GM19463 (cell line): ENCODE measurements around the gene SVIL.
"Not testable (repeated sequence)": the region's sequence is repeated elsewhere in the genome, so short reads cannot be mapped to it uniquely, and the experiment has no call there.

Experiments
- ATAC-seq: cut with Tn5 transposase; IDR thresholded peaks from one replicate; pipeline ENCODE4 v1.9.1; 2021; ENCODE audit warnings: mild to moderate bottlenecking, moderate library complexity; ENCODE audit not compliant: unreplicated experiment

The SVIL gene

DNA sequence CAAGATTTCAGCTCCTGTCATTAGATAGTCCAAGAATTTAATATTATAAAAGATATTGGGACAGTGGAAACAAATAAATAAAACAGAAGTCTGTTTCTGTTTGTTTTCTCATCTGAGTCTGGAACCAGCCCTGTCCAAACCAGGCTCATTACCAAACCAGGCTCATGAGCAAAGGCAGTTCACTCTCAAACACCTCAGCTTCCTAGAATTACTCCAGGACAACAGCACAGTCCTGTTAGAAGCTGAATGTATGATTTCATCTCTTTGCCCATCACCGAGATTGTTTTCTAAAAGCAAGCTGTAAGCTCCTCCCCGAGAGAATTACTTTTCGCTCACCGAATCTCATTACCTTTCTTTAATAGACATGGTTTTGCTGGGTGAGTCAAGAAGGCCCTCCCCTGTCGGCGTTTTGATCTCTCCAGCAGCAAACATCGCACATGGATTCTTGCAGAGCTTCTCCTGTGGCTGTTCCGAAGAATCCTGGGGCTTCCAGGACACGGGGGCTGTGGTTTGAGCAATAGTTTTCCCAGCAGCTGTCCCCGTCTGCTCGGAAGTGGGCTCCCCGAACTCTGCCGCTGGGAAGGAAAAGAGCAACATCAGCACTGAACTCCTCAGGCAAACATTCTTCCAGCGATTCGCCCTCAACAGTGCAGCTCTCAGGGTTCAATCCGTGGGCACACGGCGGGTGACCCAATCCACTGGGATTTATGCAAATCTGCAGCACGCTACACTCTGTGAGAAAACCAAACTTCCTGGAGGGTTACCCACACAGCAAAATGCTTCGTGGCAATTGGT lies 112.5 kb downstream of the SVIL start:
- ATAC-seq: no peak

DNA sequence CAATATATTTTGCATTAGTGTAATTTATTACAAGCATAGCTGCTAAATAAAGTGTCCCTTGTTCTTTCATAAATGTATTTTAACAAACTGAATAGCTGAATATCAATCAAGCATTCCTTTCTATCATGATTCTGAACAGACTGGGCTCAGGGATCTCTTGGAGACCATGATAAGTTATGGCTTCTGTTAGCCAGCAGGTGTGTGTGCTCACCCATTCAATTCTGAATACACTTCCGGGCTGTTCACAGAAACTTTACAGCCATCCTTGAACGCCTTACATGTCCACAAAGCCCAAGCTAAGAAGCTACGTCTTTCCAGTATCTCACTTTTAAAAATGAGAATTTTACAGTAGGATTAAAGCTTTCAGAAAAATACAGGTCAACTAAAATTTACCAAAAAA lies 115.1 kb downstream of the SVIL start:
- no peak for ATAC-seq

- no peak for ATAC-seq
Observed at GRCh38 chr10:29517352-29517923, 117.3 kb downstream of the SVIL start.

DNA sequence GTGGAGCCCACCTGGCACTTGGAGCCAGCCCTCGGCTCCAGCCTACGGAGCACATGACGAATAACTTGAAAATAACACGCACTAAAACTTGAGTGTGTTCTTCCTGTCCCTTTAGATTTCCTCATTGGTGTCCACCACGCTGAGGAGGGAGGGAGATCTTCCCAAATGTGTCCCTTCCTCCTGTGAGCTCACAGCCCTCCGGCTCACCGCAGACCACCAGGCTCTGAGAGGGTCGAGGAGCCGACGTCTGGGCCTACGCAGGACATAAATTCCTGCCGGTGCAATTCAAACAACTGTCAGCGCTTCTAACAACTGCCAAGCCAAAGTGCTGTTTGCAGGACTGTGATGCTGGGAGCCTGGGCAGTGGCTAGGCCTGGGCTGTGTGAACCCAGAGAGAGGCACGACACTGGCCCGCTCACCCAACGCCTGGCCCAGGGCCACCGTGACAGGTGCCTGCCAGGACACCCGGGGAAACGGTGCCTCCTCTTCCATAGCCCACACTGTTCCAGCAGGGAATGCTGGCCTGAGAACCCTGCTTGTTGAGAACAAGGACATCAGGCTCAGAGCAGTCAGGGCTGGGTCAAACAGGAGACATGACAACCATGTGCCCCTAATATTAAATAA lies 118.3 kb downstream of the SVIL start:
- ATAC-seq: not testable (repeated sequence)

DNA sequence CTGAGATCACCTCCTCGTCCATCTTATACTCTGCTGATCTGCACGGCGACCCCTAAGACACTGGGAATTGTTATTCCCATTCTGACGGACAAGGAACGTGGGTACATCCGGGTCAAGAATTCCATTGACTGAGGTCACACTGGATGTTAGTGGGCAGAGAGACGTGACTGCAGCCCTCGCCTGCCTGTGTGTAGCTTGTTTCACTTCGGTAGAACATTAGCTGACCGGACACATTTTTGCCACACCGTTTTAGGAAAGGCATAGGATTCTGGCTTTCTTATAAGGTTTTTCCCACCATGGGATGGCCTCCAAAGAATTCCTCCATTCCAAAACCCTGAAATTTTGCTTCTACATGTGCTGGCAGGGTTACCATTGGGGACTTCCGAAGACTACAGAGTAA lies 118.9 kb downstream of the SVIL start:
- not testable (repeated sequence) for ATAC-seq

DNA sequence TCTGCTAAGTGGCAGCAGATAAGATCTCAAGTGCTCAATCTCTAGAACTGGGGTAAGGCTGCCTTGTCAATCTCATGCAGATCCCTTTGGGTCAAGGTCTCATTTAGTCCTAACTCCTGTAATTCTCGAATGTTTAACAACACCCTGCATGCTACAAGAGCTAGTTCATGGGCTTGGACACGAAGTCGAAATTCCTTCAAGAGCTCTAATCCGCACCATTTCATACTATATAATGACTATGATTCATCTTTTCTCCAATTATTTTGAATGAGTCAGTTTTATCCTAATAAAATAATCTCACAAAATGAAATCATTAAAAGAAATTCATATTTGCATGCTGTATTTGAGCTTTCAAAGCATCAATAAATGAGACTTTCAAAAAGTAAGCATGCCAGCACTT lies 119.7 kb downstream of the SVIL start:
- ATAC-seq: not testable (repeated sequence)

GRCh38 chr10:29514306-29514705 lies 120.5 kb downstream of the SVIL start:
- ATAC-seq: no peak

DNA sequence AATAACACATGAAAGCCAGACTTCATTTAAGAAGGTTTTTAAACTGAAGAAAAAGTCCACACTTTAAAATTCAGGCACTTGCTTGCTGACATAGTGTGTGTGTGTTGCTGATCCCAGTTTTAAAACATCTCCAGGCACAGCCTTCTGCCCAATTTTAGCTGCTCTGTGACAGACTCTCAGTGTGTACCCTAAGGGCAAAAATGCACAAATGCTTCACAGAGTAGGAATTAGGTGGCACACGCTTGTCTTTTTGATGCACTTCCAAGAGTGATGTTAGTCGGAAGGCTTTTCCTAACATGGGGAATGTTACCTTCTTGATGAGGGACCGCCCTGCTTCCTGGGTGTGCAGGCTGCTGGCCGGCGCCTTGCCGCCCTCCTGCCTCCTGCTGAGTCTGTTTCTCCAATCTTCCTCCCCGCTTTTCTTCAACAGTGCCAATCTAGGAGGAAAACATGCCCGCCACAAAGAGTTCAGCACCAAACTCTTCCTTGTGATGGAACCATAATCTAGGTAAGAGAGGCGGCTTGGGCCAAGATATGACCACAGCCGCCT lies 122.3 kb downstream of the SVIL start:
- no peak for ATAC-seq

GRCh38 chr10:29511806-29512205 lies 123.0 kb downstream of the SVIL start:
- not testable (repeated sequence) for ATAC-seq

DNA sequence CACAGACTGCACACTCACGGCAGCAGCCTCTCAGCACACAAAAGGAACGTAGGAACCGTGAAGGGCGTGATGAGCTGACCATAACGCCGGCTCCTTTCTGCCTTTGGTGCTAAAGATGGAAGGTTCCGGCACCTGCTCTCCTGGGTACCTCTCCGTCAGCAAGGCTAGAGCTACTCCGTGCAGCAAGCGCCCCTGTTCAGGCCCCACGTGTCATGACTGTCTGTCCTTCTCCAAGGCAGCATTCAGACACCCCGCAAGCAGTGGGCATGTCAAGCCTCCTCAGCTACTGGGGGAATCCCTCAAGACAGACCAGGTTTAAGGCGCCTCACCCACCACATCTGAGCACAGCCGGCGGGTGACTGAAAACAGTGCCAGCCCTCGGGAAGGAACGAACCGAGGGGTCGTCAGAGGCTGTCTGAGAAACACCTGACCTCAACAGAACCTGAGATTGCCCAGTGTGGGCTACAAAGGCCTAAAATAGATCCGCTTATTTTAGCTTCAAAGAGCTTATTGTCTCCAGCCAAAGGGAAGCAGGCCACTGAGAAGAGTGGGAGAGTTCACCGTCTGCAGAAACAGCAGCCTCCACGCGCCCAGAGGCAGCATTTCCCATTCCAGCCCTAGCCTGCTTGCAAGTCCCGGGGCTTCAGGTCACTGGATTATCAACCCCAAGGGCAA lies 124.2 kb downstream of the SVIL start:
- ATAC-seq: not testable (repeated sequence)

GRCh38 chr10:29508554-29509244 lies 126.1 kb downstream of the SVIL start:
- ATAC-seq: no peak

GRCh38 chr10:29507750-29508149 lies 127.0 kb downstream of the SVIL start:
- ATAC-seq: not testable (repeated sequence)

- ATAC-seq: not testable (repeated sequence)
Observed at GRCh38 chr10:29506324-29506921, 128.3 kb downstream of the SVIL start.

GRCh38 chr10:29502351-29502750 lies 132.4 kb downstream of the SVIL start:
- ATAC-seq: no peak

GRCh38 chr10:29501692-29502091 lies 133.1 kb downstream of the SVIL start:
- no peak for ATAC-seq

- ATAC-seq: no peak
Observed at GRCh38 chr10:29499993-29500537, 134.7 kb downstream of the SVIL start.

DNA sequence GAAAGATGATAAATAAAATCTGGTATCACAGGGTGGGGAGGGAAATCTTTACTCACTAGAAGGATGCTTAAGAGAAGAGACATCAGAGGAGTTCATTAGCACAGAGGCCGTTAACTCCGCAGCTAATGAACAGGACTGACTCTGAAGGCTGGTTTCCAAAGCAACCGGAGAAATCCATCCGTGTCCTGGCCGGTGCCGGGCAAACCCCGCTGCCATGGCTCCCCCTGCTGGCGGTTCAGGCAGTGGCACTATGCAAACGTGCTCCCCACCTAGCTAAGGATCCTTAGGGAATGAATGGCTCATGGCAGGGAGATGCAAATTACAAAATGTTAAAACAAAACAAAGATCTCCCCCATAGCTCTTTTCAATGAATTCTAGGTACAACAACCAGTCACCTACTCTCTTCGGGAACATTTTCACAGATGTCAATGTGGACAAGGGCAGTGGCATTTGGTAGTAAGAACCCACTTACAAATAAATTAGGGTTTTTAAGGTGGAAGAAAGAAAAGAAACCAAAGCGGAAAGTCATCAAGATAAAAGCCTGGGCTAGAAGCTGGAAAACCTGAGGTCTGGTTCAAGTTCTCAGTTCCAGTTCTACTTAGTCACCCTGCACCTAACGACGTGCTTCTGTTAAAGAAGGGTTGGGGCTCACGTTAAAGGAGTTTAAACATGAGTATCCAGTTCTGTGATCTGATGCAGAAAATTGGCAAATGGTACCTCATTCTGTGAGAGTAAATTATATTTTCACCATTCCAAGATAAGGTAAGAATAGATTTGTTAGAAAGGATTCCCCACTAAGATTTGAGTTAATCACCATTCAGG lies 138.2 kb downstream of the SVIL start:
- ATAC-seq: peak; percentile 76

DNA sequence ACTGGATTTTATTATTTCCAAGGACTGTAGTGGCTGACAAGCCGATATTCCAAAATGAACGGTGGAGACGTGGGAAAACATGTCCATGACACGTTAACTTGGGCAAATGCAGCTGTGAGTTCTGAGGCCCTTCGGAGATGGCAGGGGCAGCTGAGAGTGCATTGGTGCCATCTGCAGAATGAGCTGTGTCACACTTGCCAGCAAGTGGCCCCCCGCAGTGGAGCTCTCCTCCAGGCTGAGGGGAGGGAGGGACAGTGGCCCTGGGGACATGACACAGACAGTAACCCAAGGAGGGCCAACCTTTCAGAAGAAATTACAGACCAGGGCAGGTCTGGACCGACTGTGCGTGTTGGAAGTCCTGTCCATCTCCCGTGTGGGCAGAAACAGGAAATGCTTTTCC lies 139.4 kb downstream of the SVIL start:
- ATAC-seq: no peak

- no peak for ATAC-seq
Observed at GRCh38 chr10:29493697-29494096, 141.1 kb downstream of the SVIL start.
